Measurements from ENCODE around the gene TBX5.

GRCh38 chr12:114412307-114412706 lies 6.4 kb upstream of the TBX5 start:
- TF ChIP-seq CTCF (IDR thresholded peaks at IDR 0.05) (no peak), POLR2A (IDR thresholded peaks at IDR 0.05) (no peak), POLR2AphosphoS5 (IDR thresholded peaks at IDR 0.05) (no peak)
